Erythroblast (primary cell): ENCODE data around the gene CFD.

Experiments
- GATA1 ChIP-seq: IDR thresholded peaks from 2 replicates; pipeline ENCODE4 v1.6.1; 2011; ENCODE audit warnings: low read depth, mild to moderate bottlenecking, control low read depth, low read length, moderate library complexity
- POLR2A ChIP-seq: IDR thresholded peaks from 2 replicates; pipeline ENCODE4 v1.6.1; 2011; ENCODE audit warnings: mild to moderate bottlenecking, low read length

- TF ChIP-seq POLR2A (no peak), GATA1 (no peak)
Measured at GRCh38 chr19:892243-892893, 32.9 kb downstream of the CFD start.
